Smooth muscle cell of the brain vasculature (primary cell): ENCODE measurements around the gene MARS1.

Experiments used
- DNase-seq: peaks from one replicate; pipeline ENCODE4 v3.0.0-alpha.2; 2012; ENCODE audit warnings: low read depth, low spot score

The MARS1 gene

GRCh38 chr12:57471661-57472060 is 16.2 kb upstream of the MARS1 start:
- no peak for DNase-seq

GRCh38 chr12:57472391-57472790 is 15.5 kb upstream of the MARS1 start:
- DNase-seq: no peak

GRCh38 chr12:57473392-57473791 is 14.5 kb upstream of the MARS1 start:
- DNase-seq: no peak

GRCh38 chr12:57473886-57474285 is 14.0 kb upstream of the MARS1 start:
- DNase-seq: no peak

- no peak for DNase-seq
Measured at GRCh38 chr12:57474430-57474829, 13.4 kb upstream of the MARS1 start.

- no peak for DNase-seq
Measured at GRCh38 chr12:57474862-57475261, 13.0 kb upstream of the MARS1 start.

GRCh38 chr12:57475271-57476161 is 12.4 kb upstream of the MARS1 start:
- DNase-seq: no peak

- no peak for DNase-seq
Measured at GRCh38 chr12:57476162-57476992, 11.5 kb upstream of the MARS1 start.

- DNase-seq: no peak
Measured at GRCh38 chr12:57476993-57477709, 10.7 kb upstream of the MARS1 start.

GRCh38 chr12:57477710-57478681 is 9.9 kb upstream of the MARS1 start:
- no peak for DNase-seq

- no peak for DNase-seq
Measured at GRCh38 chr12:57479043-57479375, 8.9 kb upstream of the MARS1 start.

GRCh38 chr12:57479376-57480115 is 8.3 kb upstream of the MARS1 start, which contains the start of gene ARHGAP9:
Gene ARHGAP9, minus strand, starts transcription at chr12:57479866. Its CDS starts 460 bp downstream, at chr12:57479406.
- no peak for DNase-seq

- no peak for DNase-seq
Measured at GRCh38 chr12:57481671-57482070, 6.2 kb upstream of the MARS1 start.

- no peak for DNase-seq
Measured at GRCh38 chr12:57483466-57483865, 4.4 kb upstream of the MARS1 start.

GRCh38 chr12:57485695-57486094 is 2.2 kb upstream of the MARS1 start:
- no peak for DNase-seq

GRCh38 chr12:57487055-57487596 is 742 bp upstream of the MARS1 start:
- no peak for DNase-seq

- no peak for DNase-seq
Measured at GRCh38 chr12:57488402-57489156, 711 bp downstream of the MARS1 start.

GRCh38 chr12:57489157-57489641 is 1.3 kb downstream of the MARS1 start:
- no peak for DNase-seq

GRCh38 chr12:57490126-57490525 is 2.3 kb downstream of the MARS1 start:
- no peak for DNase-seq
